ENCODE measurements around the gene SCARB1.
"Not testable (repeated sequence)": the region's sequence is repeated elsewhere in the genome, so short reads cannot be mapped to it uniquely, and the experiment has no call there.

Gene SCARB1

GRCh38 chr12:124883263-124884130 lies 19.8 kb upstream of the SCARB1 start:
- no peak for DNase-seq (ENCODE audit: low read depth in 2 of 2)

GRCh38 chr12:124881123-124881522 lies 17.5 kb upstream of the SCARB1 start:
- DNase-seq (ENCODE audit: low read depth in 2 of 2) = no peak

- DNase-seq (ENCODE audit: low read depth in 2 of 2) = not testable (repeated sequence)
Observed at GRCh38 chr12:124880335-124880734, 16.7 kb upstream of the SCARB1 start.

GRCh38 chr12:124878795-124879516 lies 15.3 kb upstream of the SCARB1 start:
- DNase-seq (ENCODE audit: low read depth in 2 of 2) = no peak

DNA sequence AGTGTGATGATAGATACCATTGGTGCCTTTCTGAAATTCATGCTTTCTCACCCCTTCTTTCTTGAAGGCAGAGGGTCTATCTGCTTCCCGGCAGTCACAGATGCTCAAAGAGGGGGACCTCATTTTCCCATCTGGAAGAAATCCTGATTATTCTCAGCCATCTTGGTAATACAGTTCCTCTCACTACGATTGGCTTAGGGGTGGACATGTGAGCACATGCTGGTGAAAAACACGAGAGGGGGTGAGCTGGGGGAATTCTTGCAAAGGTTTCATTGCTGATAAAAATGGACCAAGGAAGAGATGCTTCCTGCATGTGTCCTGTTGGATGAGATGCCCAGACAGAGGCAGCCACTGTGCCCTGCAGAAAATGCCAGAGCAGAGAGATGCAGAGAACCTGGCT lies 13.8 kb upstream of the SCARB1 start:
- DNase-seq (ENCODE audit: low read depth in 2 of 2) = no peak

- no peak for DNase-seq (ENCODE audit: low read depth in 2 of 2)
Observed at GRCh38 chr12:124876171-124876570, 12.5 kb upstream of the SCARB1 start.

- no peak for DNase-seq (ENCODE audit: low read depth in 2 of 2)
Observed at GRCh38 chr12:124875803-124876132, 12.1 kb upstream of the SCARB1 start.

GRCh38 chr12:124874988-124875802 lies 11.5 kb upstream of the SCARB1 start:
- no peak for DNase-seq (ENCODE audit: low read depth in 2 of 2)

- no peak for DNase-seq (ENCODE audit: low read depth in 2 of 2)
Observed at GRCh38 chr12:124874188-124874587, 10.5 kb upstream of the SCARB1 start.

DNA sequence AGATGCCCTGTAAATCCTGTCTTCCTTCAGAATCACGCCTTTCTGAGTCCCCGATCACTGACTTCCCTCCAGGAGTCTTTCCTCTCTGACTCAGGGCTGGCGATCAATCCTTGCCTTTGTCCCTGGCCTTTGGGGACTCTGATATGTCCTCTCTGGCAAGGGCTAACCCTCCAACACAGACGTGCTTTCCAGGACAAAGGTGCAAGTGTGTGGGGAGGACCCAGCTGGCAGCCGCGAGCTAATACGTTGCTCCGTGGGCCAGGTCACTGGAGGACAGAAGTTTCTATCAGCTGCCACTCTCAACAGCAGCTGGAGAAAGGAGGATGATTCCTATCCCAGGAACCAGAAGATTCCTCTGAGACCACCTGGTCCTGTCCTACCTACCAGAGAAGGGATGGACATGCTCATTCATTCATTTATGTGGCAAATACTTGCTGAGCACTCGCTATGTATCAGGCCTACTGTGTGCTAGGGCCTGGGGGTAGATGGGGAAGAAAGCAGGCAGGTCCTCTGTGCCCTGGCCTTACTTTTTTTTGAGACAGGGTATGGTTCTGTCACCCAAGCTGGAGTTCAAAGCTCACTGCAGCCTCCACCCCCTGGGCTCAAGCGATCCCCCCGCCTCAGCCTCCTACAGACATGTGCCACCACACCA lies 8.5 kb upstream of the SCARB1 start:
- no peak for DNase-seq (ENCODE audit: low read depth in 2 of 2)

- no peak for DNase-seq (ENCODE audit: low read depth in 2 of 2)
Observed at GRCh38 chr12:124871297-124871696, 7.6 kb upstream of the SCARB1 start.

GRCh38 chr12:124870515-124870914 lies 6.9 kb upstream of the SCARB1 start:
- no peak for DNase-seq (ENCODE audit: low read depth in 2 of 2)

DNA sequence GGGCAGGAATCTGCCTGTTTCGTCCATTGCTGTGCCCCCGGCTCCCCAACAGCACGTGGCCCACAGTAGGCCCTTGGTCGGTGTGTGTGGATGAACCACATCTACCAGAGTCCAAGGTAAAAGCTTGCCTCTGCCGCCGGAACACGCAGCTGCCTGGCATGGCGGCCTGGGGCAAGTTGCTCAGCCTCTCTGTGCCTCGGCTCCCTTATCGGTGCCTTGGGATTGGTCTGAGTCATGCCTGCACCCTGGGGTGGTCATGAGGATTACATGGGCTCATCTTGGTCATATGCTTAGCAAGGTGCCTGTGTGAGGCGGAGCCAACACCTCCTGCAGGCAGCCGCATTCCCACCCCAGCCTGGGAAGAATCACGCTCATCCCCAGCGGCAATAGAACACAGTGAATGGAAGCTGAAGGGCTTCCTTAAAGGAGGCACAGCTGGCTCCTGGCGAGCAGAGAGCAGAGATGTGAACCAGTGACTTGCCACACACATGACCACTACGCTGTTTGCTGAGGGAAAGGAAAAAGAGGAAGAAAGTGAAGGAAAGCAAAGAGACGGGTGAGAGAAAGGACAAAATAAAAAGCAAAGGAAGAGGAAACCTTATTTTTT lies 5.5 kb upstream of the SCARB1 start:
- no peak for DNase-seq (ENCODE audit: low read depth in 2 of 2)

GRCh38 chr12:124868252-124869058 lies 4.8 kb upstream of the SCARB1 start:
- no peak for DNase-seq (ENCODE audit: low read depth in 2 of 2)

- no peak for DNase-seq (ENCODE audit: low read depth in 2 of 2)
Observed at GRCh38 chr12:124867401-124867930, 3.8 kb upstream of the SCARB1 start.

DNA sequence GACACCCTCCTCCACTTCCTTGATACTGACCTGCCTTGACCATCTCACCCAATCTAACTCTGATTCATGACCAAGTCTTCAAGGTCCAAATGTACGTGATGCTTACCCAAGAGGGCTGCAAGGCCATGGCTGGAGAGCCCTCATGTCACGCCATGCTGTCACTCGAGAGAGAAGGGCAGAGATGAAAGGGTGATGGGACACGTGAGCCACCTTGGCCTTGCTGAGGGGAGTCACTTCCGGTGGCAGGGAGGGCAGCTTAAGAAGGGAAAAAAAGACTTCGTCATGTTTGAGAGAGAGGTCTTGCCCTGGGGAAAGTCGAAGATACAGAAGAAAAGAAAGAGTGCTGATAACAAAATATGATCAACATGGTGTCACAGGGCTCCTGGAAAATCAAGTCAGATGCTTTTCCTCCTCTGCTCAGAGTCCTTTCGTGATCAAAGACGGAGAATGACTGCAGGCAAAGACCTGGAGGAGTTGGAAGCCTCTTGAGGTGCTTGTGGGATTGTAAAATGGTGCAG lies 3.3 kb upstream of the SCARB1 start:
- no peak for DNase-seq (ENCODE audit: low read depth in 2 of 2)

DNA sequence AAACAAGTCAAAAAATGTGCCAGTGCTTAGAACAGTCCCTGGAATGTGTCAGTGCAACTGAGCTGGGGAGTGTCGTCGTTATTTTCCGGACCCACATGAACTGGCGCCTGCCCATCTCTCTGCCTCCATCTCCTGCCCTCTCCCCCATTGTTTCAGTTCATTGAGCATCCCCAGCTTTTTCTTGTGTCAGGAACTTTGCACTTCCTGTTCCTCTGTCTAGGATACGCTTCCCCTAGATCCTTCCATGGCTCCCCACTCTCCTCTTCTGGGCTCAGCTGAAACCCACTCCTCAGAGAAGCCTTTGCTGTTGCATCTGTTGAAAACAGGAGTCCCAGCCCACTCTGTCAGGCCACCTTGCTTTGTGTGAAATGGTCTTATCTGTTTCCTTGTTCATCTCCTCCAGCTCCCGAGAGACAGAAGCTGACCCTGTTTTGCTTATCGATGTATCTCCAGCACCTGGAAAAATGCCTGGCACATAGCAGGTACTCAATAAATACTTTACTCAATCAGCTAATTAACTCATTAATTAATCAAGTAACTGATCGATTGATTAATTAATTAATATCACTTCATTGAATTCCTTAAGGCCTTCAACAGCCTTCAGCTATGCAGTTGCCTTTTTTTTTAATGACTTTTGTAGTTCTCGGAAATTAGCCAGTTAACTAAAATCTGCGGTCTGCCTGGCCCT lies 2.7 kb upstream of the SCARB1 start:
- DNase-seq (ENCODE audit: low read depth in 2 of 2) = no peak

GRCh38 chr12:124865728-124866127 lies 2.1 kb upstream of the SCARB1 start:
- no peak for DNase-seq (ENCODE audit: low read depth in 2 of 2)

DNA sequence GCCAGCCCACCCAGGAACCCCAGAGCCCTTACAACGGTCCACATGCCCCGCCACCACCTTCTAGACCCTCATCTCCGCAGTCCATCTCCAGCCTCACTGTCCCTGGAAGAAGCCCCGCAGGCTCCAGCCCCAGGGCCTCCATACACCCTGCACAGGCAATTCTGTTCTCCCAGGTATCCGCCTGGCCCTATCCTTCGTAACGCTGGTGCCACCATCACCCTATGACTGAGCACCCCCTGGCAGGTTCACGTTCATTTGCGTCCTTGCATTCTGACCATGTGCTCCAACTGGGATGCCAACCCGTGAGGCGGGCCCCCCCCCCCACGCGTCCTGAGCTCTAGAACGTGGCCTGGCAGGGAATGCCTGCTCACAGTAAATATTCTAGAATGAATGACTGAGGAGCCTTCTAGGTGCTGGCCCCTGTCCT lies 675 bp upstream of the SCARB1 start:
- DNase-seq (ENCODE audit: low read depth in 2 of 2) = no peak

Measured in stimulated activated CD8-positive, alpha-beta memory T cell treated with anti-CD3 and anti-CD28 coated beads, Interleukin-15, amount 100 ng/mL, for 4 hours (primary cell).